NB4 (cell line): ENCODE results near the gene TGFA.

Experiments used
- CTCF ChIP-seq: IDR thresholded peaks from one replicate; pipeline ENCODE4 v1.5.1; 2012; ENCODE audit warnings: low read depth, low read length
- MAX ChIP-seq: IDR thresholded peaks from 2 replicates; pipeline ENCODE4 v1.6.1; 2011; ENCODE audit warnings: low read depth, low read length
- POLR2A ChIP-seq: IDR thresholded peaks from 2 replicates; pipeline ENCODE4 v1.6.1; 2011; ENCODE audit warnings: mild to moderate bottlenecking; ENCODE audit not compliant: insufficient read length; ENCODE audit errors: extremely low read depth

- TF ChIP-seq CTCF (no peak), MAX (no peak), POLR2A (no peak)
Observed at GRCh38 chr2:70440621-70441020, 113.0 kb downstream of the TGFA start.
